HG03565 (cell line): ENCODE data around the gene FANCF.
"Not testable (repeated sequence)": the region's sequence is repeated elsewhere in the genome, so short reads cannot be mapped to it uniquely, and the experiment has no call there.

ENCODE experiments used
- ATAC-seq: cut with Tn5 transposase; IDR thresholded peaks from one replicate; pipeline ENCODE4 v1.9.1; 2021; ENCODE audit warnings: mild to moderate bottlenecking, moderate library complexity; ENCODE audit not compliant: unreplicated experiment

FANCF gene, protein sequence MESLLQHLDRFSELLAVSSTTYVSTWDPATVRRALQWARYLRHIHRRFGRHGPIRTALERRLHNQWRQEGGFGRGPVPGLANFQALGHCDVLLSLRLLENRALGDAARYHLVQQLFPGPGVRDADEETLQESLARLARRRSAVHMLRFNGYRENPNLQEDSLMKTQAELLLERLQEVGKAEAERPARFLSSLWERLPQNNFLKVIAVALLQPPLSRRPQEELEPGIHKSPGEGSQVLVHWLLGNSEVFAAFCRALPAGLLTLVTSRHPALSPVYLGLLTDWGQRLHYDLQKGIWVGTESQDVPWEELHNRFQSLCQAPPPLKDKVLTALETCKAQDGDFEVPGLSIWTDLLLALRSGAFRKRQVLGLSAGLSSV

DNA sequence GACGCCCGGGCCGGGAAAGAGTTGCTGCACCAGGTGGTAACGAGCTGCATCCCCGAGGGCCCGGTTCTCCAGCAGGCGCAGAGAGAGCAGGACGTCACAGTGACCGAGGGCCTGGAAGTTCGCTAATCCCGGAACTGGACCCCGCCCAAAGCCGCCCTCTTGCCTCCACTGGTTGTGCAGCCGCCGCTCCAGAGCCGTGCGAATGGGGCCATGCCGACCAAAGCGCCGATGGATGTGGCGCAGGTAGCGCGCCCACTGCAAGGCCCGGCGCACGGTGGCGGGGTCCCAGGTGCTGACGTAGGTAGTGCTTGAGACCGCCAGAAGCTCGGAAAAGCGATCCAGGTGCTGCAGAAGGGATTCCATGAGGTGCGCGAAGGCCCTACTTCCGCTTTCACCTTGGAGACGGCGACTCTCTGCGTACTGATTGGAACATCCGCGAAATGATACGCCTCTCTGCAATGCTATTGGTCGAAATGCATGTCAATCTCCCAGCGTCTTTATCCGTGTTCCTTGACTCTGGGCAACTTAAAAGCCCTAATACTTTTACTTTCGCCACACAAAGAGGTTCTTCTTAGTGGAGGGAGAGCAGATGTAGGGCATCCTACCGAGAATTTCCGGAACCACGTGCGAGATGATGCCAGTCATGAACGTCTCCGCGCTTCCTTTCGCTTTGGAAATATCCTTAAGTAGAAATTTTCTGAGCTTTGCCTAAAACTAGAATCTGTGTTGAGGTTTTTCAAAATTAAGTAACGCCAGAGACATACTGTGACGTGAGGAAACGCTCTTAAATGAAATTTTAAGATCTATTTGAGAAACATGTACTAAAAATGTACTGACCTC lies at the start of gene FANCF:
Gene FANCF (minus strand): TSS at position 376 of the 840 bp plus-strand sequence. CDS start 13 bp downstream, at position 363.
- ATAC-seq = peak; percentile 98

DNA sequence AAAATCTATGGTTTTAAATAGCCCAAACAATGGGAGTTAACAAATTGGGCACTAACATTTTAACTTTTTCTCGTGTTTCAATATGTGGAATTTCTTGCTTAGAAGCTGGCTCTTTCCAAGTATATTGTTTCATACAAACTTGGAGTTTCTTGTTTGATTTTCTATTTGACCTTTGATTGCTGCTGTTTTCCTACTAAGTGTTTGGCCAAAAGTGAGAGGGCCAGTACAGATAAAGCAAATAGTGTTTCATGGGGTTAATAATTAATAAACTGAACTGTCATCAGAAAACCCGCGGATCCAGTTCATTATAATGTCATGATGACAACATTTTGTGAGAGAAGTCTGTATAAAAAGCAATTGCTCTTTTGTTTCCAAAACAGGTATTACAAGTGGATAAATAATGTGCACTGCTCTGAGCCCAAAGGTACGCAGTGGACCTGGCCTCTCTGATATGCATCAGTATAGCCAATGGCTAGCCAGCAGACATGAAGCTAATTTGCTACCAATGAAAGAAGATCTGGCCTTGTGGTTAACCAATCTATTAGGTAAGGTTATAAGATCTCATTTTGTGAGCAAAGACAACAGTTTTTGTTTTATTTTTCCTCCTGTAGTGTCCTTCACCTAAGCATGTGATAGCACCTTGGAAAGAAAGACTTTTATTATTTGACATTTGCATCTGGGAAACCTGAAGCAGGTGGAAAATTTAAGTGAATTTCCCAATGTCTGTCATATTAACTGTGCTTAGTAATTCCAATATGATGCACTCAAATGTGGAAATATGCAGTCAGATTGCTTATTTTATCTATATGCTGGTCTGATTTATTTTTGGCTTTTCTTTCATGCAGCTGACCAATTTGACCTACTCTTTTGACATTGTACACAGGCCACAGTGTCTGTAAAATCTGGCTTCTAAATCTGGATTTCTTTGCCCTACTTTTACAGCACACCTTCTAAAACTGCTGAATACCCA lies 49.1 kb upstream of the FANCF start:
- no peak for ATAC-seq

DNA sequence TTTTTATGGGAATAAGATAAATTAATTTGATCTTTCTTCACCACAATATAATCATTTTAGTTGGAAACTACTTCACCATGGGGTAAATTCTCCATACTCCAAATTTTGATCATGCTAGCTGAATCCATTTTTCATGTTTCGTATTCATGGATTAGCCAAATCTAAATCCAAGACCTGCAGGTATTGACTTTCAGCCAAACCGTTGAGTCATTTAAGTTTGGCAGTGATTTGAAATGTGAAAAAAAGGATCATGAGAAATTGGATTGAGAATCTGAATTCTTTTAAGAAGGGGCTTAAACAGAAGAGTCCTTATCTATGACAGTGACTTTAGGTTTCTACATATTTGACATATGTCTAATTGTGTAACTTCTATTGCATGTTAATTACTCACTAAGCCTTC lies 46.1 kb upstream of the FANCF start:
- ATAC-seq = no peak

DNA sequence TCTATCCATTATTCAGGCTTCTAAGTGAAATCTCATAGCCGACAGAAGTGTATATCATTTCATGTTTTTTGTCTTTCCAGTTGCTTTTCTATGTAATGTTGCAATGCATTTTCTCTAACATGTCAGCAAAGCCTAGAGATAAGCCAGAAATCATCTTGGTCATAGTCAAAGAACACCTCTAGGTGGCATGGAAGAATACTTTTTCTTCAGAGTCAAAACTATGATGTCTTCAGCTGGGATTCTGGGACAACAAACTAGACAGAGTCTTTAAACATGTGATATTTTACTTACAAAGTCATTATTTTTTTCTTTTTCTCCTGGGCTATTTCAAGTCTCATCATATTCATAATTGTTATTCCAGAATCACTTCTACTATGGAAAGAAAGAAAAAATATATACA lies 45.2 kb upstream of the FANCF start:
- peak; percentile 45 for ATAC-seq

DNA sequence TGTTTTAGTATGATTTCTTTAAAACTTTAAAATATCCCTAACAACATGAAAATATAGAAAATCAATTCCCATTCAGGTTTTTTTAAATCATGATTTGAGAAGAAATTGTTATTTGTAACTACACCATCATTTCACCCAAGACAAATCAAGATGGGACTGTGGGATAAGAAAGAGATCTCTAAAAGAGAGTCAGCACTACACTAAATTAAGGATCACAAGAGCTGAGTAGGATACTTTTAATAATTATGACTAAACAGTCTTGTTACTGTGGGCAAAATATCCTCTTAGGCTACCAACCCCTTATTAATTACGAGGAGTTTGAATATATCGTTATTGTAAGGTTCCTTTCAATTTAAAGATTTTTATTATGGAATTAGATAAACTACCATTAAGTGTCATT lies 43.7 kb upstream of the FANCF start:
- ATAC-seq = no peak

DNA sequence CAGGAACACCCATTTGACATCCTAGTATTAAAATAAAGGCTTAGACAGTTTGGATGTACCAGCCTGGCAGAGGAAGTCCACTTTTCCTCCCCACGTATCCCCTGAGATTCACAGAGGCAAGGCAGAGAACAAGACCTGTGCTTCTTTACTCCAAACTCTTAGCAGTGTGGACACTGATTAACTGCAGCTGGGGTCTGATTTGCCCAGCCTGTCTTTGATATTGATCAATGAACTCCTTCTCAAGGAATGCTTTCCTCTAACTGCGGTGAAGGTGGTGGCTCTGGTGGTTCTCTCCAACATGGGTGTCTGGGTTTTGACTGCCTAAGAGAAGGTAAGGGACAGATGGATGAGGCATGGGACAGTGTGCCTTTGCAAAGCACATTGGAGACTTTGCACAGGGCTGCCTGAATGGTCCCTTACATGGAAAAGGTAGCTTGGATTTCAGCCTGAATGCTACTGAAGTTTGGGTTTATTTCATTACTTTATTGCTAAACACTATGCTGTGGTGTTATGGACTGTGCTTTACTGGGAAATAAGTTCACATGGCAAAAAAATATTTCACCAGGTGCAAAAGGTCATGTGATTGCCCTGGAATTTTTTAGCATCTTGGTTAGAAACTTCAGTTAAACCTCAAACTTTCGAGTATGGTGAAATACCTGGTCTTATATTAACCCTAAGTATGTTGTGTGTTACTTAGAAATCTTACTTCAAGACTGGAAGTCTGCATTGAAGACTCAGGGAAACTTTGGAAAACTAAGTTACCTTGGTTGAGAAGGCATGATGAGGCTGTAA lies 42.6 kb upstream of the FANCF start:
- no peak for ATAC-seq

DNA sequence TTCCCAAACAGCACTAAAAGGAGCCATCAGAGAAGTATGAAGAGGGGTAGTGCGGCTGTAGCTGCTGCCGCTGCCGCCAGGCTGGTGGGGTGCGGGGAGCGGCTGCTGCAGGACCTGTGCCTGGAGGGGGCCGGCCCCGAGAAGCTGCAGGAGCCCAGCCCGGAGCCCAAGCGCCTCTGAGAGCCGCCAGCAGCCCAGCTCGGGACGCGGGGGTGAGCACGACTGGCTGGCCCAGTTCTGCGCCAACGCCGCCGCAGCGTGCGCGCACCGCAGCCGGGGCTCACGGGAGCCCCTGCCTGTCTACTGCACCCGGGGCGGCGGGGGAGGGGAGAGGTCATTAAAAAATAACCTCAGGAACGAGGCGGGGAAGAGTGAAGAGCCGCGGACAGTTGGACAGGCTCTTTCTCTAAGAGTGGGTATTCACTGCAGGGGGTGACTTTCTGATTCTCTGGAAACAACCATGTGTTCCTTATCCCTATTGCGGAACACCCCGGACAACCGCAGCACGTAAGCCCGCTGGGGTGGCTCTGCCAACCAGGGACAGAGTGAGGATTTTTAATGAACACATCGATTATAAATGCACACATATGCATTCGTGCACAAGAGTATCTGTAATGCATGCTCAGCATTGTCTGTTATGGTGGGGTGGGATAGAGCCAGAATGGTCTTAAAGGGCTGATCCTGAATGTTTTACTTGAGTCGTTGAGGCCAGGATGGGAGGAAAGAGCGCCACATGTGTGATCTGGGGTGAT lies 41.2 kb upstream of the FANCF start:
- peak; percentile 32 for ATAC-seq

DNA sequence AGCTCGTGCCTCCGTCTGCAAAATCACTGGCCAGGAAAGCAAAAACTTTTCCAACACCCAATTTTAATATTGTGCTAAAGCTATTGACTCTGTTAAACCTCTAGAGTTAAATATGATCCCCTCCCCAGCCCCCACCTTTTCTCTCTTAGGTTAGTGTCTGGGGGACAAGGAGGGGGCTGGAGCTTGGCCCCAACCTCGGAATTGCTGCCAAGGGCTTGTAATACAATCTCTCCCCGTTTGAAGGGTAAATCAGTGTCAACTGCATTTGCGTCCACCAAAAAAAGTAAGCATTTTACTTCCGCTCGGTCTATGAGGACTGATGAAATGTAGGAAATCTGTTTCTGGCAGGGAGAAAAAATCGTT lies 40.7 kb upstream of the FANCF start, which contains the start of gene GAS2:
Gene GAS2 (plus strand): TSS at position 287 of the 363 bp plus-strand sequence. CDS start 8,259 bp downstream, outside the sequence.
- ATAC-seq = peak; percentile 11

DNA sequence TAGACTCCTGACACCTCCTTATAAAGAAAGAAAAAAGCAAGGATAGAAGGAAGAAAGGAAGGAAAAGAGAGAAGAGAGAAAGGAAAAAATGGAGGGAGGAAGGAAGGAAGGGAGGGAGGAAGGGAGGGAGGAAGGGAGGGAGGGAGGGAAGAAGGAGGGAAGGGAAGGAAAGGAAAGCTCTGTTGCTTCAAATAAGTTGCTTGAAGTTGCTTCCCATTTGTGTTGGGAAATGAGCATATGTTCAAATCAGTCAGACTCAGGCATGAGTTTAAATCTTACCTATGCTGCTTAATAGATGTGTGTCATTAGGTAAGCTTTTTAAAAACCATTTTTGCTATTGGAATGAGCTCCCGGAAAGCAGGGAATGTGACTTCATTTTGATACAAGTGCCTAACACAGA lies 34.2 kb upstream of the FANCF start:
- no peak for ATAC-seq

DNA sequence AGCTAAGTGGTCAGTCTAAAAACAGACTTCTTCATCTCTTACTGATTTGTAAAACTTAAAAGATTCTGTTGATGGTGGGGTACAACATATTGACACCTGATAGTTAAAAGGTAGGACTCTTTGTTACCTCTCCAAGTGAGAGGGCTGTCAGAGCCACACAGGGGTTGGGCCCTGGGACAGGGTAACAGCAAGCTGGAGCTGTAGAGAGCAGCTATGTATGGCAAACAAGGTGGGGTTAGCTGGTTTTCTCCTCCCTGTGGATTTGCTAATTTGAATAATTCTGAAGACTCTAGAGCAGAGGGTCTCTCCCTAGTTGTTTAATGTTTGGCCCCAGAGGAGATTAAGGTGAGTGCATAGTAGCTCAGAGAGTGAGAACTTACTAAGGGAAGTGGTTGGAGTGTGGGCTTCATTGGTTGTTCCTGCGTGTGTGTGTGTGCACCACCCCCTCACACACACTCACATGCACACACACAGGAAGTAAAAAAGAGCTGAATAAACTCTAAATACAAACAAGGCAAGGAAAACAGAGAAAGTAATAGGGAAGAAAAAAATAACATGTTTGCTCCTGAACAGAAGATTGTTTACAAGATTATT lies 31.6 kb upstream of the FANCF start:
- peak; percentile 91 for ATAC-seq

DNA sequence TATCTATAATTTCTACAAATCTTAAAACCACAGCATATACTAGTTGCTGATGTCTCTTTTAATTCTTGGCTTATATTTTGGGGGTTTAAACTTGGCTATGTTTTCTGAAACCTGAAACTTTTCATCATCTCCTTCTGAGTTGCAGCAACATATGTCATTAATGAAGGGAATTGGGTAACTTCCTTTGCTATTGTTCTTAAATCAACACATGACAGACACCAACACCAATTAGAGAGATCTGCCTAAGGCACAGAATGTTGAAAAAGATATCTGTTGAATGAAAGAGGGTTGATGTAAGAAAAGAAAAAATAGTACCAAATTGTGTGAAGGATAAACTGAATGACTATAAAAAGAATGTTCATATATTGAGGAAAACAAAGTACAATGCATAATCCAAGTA lies 30.5 kb upstream of the FANCF start:
- ATAC-seq = no peak

DNA sequence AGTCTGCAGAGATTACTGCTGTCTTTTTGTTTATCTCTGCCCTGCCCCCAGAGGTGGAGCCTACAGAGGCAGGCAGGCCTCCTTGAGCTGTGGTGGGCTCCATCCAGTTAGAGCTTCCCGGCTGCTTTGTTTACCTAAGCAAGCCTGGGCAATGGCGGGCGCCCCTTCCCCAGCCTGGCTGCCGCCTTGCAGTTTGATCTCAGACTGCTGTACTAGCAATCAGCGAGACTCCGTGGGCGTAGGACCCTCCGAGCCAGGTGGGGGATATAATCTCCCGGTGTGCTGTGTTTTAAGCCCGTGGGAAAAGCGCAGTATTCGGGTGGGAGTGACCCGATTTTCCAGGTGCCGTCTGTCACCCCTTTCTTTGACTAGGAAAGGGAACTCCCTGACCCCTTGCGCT lies 26.7 kb upstream of the FANCF start:
- ATAC-seq = not testable (repeated sequence)

DNA sequence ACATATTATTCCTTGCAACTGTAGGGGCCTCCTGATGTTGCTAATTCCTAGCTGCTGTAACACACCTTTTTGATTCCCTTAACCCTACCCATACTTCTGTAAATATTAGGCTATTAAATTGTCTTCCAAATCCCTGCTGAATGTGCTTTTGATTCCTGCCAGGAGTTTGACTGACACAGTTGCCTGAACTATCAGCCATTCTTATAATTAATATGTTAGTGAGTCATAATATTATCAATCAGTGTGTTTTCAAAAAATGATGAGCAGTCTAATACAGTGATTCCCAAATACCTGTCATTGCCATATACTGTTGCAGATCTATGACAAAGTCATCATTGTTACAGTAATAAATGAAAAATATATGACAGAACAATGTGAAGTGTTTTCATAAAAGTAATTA lies 15.9 kb upstream of the FANCF start:
- no peak for ATAC-seq

DNA sequence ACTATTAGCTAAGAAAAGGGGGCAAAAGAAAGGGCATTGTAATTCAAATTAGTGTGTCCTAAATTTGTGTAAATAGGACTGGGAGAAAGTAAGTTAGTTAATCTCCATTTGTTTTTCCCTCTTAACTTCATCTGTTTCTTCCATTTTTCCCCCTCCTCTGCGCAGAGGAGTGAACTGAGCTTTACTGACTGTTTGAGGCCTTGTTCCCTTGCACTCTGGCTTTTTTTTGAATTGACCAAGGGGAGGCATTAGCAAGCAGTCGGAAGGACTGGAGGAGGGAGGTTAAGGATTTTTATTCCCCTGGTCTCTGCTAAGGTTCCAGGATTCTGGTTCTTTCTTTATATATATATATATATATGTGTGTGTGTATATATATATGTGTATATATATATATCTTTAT lies 15.2 kb upstream of the FANCF start:
- no peak for ATAC-seq

DNA sequence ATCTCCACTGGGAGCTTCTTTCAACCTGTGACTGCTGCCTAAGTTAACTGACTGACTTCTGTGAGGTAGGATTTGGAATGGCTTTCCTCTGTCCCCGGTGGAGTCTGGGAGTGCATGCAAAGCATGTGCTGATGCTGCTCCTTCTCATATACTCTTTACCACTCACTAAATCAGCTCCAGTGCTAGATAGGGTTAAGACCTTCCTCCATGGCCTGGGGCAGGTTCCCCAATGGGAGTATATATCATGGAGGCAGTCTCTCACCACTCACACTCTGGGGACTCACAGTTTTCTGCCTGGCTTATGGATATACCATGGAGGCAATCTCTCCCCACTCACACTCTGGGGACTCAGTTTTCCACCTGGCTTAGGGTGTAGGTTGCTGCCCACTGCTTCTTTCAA lies 10.1 kb upstream of the FANCF start:
- ATAC-seq = no peak

DNA sequence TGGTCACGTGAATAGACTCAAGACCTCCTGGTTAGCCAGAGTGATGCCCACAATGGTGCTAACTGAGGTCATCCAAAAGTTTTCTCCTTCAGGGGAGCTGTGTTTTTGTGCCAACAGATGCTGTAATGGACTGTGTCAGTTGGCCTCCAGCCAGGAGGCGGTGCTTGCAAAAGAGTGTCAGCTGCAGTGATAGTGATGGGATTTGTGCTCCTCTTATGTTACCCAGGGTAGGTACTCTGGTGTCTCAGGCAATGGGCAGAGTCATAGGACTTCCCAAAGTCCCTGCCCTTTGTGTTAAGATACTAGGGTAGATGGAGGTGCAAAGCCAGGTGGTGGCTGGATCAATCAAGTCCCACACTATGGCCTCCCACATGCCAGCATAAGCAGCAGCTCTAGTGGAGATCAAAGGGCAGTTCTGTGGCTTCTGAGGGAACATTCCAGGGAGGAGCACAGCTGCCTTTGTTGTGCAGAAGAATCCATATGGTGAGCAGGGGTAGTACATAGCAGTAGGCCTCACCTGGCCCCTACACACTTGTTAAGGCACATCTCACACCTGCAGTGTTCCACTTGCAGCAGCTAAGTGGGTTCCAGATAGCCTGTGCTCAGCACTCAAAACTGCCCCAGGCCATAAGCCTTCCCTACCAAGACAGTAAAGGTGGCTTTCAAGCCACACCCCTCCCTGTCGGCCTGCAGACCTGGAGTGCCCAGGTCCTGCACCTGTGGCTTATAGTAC lies 9.4 kb upstream of the FANCF start:
- ATAC-seq = no peak

DNA sequence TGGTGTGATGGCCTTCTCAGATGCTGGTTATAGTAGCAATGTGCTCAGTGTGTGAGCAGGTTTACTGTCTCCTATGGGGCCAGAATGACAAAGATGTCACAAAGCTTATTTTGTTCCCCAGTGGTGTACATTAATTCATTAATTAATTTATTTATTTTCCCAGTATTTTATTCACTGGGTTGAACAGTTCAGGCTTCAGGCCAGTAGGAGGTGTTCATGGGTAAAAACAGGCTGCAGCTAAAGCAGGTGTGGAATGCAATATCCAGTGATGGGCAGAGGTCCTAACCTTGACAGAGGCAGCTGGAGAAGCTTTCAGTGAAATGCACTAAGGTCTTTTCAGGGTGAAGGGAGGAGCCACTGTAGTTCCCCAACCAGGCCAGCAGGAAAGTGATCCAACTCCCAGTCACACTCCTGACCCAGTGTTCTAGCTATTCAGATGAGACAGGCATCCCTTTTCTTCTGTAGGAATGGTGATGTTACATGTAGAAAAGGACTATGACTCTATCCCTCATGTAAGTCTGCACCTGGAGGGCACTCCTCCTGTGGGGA lies 7.8 kb upstream of the FANCF start:
- no peak for ATAC-seq

DNA sequence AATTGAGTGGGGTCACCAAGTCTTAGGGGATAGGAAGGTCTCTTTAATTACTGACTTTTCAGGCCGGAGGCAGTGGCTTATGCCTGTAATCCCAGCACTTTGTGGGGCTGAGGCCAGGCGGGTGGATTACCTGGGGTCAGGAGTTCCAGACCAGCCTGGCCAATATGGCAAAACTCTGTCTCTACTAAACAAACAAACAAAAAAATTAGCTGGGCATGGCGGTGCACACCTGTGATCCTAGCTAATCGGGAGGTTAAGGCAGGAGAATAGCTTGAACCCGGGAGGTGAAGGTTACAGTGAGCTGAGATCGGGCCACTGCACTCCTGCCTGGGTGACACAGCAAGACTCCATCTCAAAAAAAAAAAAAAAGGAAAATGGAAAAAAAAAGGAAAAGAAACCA lies 1.8 kb upstream of the FANCF start:
- ATAC-seq = no peak
